GM19455 (cell line): Measurements from ENCODE around the gene ARFRP1.
A peak's percentile ranks its signal among the peaks of the same experiment; 100 is the strongest.
"Not testable (repeated sequence)": the region's sequence is repeated elsewhere in the genome, so short reads cannot be mapped to it uniquely, and the experiment has no call there.

Experiments
- ATAC-seq: cut with Tn5 transposase; IDR thresholded peaks from one replicate; pipeline ENCODE4 v1.9.1; 2021; ENCODE audit not compliant: unreplicated experiment

ARFRP1 gene

DNA sequence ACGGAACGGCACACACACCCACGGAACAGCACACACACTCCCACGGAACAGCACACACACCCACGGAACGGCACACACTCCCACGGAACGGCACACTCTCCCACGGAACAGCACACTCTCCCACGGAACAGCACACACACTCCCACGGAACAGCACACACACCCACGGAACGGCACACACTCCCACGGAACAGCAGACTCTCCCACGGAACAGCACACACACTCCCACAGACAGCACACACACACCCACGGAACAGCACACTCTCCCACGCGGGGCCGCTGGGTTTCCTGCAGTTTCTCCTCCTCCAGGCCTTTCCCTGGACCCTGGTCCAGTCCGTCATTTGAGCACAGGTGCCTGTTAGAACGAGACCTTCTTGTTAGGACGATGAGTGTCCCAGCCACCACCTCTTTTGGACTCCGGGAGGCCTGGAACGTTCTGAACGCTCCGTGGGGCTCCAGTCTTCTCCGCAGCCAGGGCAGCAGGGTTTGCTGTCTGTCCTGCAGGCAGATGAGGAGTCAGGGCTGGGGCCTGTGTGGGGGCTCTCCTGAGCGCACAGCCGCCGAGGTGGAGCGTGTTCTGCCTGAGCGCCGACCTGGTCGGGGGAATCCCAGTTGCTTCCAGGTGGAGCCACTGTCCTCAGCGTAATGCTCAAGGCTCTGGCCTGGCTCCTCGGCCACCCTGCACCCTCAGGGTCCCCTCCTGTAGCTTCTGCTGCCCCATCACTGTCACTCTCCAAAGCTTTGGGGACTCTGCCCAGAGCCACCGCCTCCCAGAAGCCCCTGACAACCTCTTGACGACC lies 28.9 kb downstream of the ARFRP1 start:
- ATAC-seq: no peak

DNA sequence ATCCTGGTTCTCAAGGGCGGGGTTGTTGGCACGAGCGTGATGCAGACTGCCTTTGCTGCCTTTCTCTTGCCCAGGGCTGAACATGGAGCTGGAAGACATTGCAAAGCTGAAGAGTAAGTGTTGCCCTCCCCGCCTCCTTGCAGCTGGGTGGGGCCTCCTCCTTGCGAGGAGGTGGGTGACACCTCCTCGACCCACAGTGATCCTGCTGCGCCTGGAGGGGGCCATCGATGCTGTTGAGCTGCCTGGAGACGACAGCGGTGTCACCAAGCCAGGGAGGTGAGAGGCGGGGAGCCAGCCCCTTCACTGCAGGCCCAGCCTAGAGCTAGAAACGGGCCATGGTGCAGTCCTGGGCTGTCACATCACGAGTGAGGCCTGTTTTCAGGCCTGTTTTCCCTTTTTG lies 29.7 kb downstream of the ARFRP1 start:
- ATAC-seq: no peak

DNA sequence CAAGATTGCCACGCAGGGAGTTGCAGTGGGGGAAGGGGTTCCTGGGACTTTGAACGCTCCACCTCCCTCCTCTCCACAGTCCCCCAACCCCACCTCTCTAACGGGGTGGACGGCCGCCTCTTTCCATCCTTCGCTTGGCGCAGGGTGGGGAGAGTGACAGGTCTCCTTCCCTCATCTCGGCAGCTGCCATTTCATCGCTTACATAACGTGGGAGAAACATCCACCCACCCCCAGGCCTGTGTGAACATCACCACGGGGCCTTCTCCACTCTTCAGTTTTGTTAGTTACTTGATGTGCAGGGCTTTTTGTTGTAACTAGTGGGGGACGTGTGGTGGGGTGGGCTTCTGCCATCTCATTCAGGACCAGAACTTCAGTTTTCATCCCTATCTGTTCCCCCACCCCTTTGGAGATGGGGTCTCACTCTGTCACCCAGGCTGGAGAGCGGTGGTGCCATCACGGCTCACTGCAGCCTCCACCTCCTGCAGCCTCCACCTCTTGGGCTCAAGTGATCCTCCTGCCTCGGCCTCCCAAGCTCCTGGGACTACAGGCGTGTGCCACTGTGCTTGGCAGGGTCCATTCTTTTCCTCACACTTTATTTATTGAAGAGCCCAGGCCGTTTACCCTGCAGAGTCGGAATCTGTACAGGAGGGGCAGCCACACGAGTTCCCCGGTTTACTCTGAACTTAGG lies 32.0 kb downstream of the ARFRP1 start:
- ATAC-seq: no peak

DNA sequence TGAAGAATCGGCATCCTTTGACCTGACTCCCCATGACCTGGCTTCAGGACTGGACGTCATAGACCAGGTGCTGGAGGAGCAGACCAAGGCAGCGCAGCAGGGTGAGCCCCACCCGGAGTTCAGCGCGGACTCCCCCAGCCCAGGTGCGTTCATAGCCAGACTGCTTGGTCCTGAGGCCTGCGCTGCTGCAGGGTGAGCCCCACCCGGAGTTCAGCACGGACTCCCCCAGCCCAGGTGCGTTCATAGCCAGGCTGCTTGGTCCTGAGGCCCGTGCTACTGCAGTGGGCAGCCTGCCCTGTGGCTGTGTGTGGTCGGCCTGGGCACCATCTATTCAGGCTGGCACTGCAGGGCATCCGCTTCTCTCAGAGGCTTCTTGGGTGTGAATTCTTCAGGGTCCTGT lies 33.8 kb downstream of the ARFRP1 start:
- no peak for ATAC-seq

DNA sequence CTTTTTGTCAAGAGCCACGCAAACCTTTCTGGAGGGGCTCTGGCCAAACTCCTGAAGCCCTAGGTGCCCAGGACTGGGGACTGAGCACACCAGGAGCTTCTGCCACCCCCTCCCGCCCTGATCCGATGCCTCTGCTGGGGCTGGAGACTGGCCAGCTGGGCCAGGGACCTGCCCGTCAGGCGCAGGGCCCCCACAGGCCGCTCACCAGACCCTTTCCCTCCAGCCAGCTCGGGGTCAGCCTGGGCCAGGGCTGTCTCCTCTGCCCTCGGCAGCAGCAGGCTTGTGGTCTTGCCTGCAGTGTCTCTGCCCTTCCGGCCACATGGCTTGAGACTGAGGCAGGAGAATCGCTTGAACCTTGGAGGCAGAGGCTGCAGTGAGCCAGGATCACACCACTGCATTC lies 35.1 kb downstream of the ARFRP1 start:
- ATAC-seq: no peak

DNA sequence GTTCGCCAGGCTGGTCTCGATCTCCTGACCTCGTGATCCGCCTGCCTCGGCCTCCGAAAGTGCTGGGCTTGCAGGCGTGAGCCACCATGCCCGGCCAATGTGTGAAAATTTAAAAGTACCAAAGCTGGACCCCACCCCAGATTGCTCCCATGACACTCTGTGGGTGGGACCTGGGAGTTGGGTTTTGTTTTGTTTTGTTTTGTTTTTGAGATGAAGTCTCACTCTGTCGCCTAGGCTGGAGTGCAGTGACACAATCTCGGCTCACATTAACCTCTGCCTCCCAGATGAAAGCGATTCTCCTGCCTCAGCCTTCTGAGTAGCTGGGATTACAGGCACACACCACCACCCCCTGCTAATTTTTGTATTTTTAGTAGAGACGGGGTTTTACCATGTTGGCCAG lies 36.1 kb downstream of the ARFRP1 start:
- ATAC-seq: not testable (repeated sequence)

DNA sequence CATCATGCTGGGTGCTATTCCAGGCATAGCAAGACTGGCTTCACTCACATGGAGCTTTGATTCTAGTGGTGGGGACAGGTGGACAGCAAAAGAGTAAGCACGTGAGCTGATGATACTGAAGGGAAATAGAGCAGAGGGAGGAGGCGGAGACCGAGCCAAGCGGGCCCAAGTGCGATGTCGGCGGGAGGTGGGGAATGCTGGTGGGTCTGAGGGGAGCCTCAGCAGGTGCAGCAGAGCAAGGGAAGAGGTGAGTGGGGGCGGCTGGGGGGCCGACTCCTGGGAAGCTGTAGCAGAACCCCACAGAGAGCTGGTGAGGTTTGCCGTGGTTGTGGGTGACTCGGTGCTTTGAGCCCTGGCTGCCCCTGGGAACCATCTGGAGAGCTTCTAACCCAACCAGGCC lies 39.4 kb downstream of the ARFRP1 start:
- ATAC-seq: no peak

DNA sequence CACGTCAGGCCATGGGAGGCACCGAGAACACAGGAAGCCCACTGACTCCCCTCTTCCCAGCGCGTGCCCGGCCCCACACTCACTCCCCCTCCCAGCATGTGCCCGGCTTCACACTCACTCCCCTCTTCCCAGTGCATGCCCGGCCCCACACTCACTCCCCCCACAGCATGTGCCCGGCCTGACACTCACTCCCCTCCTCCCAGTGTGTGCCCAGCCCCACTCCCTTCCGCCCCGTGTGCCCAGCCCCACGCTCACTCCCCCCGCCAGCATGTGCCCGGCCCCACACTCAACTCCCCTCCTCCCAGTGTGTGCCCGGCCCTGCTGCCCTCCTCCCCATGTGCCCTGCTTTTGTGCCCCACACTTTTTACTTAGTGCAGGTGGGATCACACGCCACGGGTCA lies 39.9 kb downstream of the ARFRP1 start:
- ATAC-seq: no peak

DNA sequence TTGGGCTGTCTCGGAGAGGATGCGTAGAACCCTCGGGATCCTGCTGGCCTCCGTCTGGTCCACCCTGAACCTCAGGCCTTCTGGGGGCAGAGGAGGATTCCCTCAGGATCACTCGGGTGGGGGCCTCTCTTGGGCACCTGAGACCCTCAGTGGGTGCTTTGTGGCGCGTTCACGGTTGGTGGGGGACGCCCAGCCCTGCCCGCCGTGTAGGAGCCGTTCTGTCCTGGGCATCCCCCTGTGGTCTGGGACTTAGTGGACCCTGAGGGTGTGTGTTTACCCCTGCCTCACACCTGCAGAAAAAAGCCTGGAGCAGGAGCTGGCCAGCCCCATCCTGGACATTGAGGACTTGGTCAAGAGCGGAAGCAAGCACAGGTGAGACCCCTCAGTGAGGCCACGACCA lies 42.1 kb downstream of the ARFRP1 start:
- ATAC-seq: no peak

DNA sequence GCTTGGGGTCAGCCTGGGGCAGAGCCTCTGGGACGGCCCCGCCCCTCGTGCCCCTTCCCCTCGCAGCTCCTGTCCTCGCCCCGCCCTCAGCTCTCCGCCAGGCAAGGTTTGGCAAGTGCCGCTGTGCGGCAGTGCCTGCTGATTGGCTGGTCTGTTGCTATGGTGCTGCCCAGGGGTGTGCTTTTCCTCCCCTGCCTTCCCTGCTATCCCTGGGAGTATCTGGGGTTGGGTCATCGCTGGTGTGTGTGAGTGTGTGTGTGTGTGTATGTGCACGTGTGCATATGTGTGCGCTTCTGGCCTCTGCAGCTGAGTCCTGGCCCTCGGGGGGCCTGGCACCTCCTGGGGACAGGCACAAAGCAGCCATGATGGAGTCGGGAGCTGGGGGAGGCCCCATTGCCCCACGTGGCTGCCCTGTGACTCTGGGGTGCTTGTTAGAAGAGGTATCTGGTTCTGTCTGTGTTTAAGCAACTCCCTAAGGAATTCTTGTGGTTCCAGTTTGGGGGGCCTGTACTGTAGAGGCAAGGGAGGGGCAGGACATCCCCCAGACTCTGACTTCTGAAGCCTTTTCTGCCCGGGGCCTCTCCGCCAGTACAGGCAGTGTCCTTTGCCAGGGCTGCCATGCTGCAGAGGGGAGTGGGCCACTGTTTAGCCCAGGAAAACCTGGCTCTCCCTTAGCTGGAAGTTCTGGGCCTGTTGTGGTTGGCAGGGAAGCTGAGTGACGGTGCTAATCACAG lies 42.7 kb downstream of the ARFRP1 start:
- ATAC-seq: no peak

DNA sequence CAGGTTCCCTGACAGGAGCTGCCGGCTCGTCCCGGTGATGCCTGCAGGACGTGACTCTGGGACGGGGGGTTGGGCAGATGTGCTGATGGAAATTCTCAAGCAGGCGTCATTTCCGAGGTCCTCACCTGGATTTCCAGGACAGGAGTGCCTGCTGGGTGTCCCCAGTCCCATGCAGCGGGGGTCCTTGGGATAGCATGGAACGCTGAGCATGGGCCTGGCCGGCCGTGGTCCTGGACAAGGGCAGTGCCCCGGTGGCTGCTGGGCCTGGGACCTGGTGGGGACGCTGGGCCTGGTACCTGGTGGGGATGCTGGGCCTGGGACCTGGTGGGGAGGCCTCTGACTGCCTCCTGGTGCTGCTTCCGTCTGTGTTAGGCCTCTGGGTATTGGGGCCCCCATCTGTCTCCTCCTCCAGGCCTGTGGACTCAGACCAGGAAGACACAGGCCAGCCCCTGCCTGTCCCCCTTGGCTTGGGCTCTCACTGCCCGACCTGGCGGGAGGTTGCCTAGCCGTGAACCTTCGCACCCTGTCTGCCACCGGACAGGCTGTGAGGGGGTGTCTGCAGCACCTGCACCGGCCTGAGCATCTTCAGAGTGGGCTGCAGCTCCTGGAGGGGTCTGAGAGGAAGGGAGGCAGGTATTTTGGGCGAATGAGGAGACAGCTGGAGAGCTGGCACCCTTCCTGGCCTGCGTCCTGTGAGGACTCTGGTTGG lies 43.5 kb downstream of the ARFRP1 start:
- no peak for ATAC-seq

DNA sequence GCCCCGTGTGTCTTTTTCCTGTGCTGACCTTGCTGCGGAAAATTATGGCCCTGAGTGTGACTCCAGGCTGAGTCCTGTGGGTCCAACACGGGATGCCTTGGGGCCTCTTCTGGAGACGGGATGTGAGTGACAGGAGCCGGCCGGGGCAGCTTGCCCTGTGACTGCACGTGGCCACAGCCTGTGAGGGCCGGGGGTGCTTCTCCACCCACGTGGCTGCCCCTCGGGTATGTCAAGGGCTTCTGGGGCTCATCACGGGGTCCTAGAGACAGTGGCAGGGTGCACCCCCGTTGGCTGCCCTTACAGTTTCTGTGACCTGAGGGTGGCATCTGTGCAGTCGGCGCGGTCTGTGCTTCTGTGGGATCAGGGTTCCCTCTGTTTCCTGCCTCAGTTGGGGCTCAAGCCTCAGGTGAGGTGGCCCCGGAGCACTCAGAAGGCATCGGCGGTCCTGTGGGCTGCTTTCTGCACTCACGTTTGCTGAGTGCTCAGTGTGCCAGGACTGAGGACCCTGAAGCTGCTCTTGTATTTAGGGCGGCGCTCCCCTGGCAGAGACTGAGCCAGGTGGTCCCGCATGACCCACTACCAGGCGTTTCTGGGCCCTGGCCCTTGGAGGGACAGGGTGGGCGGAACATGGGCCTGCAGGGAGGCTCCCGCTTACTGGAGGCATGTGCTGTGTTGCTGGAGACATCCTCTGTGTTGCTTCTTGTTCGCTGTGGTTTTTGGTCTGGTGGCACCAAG lies 44.3 kb downstream of the ARFRP1 start:
- ATAC-seq: no peak

DNA sequence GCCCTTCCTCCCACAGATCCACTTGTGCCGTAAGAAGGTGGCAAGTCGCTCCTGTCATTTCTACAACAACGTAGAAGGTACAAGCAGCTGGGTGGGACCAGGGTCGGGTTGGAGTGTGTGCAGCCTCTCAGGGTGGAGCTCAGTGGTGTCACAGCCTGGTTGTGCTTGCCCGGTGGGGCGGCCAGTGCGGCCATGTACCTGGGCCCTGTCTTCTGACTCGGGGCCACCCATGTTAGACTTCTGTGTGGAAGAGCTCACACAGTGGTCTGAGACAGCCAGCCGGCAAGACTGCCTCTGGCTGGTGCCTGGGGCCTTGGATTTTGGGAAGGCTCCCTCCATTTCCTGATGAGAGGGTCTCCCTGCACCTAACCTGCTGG lies 45.0 kb downstream of the ARFRP1 start:
- ATAC-seq: no peak

DNA sequence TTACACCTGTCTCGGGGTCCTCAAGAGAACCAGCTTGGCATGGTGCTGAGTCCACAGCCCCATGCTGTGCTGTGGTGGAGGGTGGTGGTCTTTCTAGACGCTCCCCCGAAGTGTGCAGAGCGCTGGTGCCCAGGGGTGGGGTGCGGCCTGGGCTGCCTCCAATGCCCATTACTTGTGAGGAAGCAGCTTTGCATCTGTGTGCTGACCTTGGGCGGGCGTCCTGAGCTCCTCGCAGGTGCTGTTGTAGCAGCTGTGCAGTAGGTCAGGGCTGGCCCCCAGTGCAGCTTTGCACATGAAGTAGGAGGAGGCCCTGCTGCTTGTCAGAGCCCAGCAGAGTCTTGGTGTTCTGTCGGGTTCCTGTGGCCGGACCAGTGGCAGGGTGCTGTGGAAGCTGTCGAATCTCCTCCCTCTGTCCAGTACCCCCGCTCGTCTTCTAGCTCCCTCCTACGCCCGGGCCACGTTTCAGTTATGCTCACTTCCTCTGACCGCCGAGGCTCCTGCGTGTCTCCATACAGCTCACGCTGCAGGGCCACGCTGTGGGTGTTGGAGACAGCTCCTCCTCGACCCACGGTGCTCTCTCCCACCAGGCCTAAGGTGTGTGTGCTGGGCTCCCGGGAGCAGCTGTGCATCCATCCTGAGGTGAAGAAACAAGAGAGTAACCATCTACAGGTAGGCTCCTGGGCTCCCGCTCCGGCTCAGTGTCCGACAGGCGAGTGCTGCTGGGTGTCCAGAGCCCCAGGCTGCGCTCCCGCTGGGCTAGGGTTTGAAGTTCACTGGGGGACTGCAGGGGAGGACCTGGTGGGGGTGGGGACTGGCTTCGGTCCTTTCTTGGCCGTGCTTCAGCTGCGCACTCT lies 45.6 kb downstream of the ARFRP1 start:
- no peak for ATAC-seq

DNA sequence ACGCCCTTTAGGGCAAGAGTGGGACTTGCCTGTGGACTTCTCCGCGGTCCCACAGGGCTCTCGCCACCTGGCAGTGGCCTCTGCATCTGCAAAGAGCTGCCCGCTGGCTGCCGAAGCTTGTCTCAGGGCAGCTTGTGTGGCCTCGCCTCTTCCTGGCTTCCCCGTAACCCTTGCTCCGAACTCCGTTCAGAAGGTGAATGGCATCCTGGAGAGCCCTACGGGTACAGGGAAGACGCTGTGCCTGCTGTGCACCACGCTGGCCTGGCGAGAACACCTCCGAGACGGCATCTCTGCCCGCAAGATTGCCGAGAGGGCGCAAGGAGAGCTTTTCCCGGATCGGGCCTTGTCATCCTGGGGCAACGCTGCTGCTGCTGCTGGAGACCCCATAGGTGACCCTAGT lies 46.7 kb downstream of the ARFRP1 start:
- ATAC-seq: no peak

DNA sequence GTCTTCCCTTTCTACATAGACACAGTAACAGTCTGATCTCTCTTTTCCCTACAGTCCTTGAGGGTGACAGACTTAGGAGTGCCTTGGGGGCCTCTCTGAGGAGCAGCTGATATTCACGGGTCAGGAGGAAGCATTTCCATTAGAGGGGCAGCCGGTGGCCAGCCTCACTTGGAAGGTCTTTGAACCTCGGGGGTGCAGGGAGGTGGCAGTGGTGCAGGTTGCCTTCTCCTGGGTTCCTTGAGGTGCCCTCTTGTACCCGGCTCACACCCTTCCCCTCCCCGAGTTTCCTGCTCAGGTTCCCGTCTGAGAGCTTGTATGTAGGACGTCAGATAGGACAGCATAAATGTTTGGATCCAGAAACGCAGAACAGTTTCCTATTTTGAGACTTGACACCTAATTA lies 47.2 kb downstream of the ARFRP1 start:
- no peak for ATAC-seq

DNA sequence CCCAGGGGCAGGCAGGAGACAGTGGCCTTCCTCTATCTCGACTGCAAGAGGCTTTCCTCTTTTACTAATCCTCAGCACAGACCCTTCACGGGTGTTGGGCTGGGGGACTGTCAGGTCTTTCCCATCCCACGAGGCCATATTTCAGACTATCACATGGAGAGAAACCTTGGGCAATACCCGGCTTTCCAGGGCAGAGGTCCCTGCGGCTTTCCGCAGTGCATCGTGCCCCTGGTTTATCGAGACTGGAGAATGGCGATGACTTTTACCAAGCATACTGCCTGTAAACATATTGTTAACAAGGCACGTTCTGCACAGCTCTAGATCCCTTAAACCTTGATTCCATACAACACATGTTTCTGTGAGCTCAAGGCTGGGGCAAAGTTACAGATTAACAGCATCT lies 47.6 kb downstream of the ARFRP1 start:
- ATAC-seq: not testable (repeated sequence)

DNA sequence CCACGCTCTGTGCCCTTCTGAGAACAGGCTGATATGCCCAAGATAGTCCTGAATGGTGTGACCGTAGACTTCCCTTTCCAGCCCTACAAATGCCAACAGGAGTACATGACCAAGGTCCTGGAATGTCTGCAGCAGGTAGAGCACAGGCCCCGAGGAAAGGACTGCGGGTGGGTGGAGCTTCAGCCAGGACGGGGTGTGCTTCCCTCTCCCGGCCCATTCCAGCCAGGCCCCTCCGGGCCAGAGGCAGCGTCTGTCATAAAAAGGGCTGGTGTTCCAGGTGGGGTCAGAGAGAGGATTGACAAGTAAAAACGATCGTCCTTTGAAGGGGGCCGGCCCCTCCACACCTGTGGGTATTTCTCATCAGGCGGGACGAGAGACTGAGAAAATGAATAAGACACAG lies 48.4 kb downstream of the ARFRP1 start:
- ATAC-seq: no peak

DNA sequence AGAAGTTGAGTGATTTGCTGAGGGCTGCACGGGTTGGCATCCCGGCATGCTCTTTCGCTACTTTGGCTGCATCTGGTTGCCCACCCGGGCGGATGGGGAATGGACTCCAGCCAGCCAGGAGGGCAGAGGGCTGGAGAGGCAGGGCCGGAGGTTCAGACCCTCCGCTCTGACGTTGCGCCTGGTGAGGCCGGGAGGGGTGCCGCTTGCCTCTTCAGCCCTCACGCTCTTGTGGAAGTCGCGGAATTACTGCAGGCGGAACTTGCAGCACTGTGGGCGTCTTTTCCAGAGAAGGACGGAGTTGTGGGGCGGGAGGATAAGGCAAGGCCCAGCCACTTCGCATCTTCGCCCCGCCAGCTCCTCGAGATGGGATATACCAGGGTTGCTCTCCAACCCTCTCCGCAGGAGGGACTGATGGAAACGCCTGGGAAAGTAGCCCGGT lies 49.0 kb downstream of the ARFRP1 start:
- ATAC-seq: peak; percentile 19
